Loucy (cell line): ENCODE results near the gene TTC9B.

ENCODE experiments used
- CTCF ChIP-seq: fragments of 200-600 bp; sonication (generic); conservative IDR thresholded peaks from 2 replicates; pipeline ENCODE4 v1.5.1; 2014; ENCODE audit warnings: mild to moderate bottlenecking, antibody characterized with exemption, low read length
- EZH2phosphoT487 ChIP-seq: fragments of 200-600 bp; IDR thresholded peaks from 2 replicates; pipeline ENCODE4 v1.6.1; 2018; ENCODE audit warnings: antibody characterized with exemption, mild to moderate bottlenecking, moderate library complexity, borderline replicate concordance

GRCh38 chr19:40265763-40266099 is 47.5 kb upstream of the TTC9B start:
- TF ChIP-seq CTCF (no peak), EZH2phosphoT487 (no peak)
